Activated CD8-positive, alpha-beta memory T cell treated with anti-CD3 and anti-CD28 coated beads for 4 hours (primary cell): ENCODE results near the gene FAM24B.
"Not testable (repeated sequence)": the region's sequence is repeated elsewhere in the genome, so short reads cannot be mapped to it uniquely, and the experiment has no call there.

Experiments
- DNase-seq, 2 donors: peaks; one replicate each; pipeline ENCODE4 v3.0.0-alpha.2; 2020; ENCODE audit warnings: low read depth in 2 of 2

FAM24B gene

GRCh38 chr10:122859527-122859926 lies 19.9 kb downstream of the FAM24B start:
- DNase-seq: no peak

- DNase-seq: not testable (repeated sequence)
These were observed 21.3 kb downstream of the FAM24B start for GRCh38 chr10:122858042-122858441.

DNA sequence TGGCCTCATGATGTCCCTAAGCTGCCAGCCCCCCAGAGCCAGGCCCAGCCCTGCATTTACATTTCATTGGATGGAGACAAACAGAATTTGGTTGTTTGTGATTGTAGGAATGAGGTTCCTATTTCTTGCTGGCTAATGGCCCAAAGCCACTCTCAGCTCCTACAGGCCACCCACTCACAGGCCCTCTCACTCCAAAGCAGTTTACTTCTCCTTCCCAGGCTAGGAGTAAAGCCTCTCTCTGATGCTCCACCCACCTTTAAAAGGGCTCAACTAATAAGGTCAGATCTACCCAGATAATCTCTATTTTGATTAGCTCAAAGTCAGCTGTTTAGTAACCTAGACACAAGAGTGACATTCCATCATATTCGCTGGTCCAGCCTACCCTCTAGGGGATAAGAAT lies 22.5 kb downstream of the FAM24B start:
- no peak for DNase-seq

- DNase-seq: no peak
These were observed 23.6 kb downstream of the FAM24B start for GRCh38 chr10:122855745-122856144.

DNA sequence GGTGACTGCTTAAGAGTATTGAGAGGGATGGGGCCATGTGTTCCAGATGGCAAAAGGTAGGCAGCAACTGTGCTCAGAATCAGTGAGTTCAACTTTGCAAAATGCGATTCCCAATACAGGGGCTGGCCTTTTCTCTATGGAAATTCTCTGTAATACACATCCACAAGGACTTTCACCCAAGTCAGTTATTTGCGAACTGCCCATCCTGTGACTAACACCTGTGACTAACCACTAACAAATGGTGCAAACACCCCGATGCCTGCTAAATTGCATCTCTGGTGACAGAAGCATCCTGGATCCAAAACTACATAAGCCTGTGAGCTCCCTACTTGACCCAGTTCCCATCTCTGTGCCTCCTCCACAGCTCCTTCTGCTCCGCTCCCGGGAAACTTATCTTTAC lies 24.7 kb downstream of the FAM24B start:
- DNase-seq: no peak

- DNase-seq: no peak
These were observed 25.6 kb downstream of the FAM24B start for GRCh38 chr10:122853665-122854313.

GRCh38 chr10:122852261-122852660 lies 27.1 kb downstream of the FAM24B start:
- DNase-seq: no peak

DNA sequence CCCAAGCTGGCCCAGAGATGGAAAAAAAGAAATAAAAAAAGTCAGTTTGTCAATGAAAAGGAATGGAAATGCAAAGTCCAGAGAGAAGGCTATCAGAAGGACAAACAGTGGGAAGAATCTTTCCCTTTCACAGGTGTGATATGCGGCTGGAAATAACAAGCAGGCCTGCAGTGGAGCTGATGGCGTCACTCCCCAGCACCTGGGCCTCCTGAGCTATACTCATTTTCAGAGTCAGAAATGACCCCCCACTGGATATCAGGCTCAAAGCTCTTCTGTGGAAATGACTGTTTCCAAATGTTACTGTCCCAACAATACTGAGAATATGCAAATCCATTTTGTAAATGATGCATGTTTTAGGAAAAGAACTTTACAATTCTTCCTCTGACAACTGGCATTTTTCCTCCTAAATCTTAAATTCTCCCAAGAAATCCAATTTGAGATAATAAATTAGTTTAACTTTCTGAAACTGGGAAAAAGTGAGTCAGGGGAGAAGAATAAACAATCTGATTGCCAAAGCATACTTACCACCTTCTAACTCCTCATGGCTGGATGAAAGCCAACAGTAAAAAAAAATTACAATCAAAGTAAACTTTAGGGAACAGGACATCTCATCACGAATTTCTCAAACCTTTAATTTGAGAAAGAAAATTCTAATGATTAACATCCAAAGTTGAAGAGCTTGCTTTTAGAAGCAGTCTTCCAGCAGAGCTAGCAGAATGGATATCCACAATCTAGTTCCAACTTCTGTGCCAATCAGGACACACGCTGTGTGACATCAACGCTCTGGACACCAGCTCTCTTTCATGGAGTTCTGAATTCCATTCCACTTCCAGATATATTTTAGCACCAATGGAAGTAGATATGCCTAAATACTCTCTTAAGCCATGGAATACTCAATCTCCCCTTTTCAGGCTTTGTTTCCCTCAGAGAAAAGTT lies 28.4 kb downstream of the FAM24B start:
- no peak for DNase-seq

DNA sequence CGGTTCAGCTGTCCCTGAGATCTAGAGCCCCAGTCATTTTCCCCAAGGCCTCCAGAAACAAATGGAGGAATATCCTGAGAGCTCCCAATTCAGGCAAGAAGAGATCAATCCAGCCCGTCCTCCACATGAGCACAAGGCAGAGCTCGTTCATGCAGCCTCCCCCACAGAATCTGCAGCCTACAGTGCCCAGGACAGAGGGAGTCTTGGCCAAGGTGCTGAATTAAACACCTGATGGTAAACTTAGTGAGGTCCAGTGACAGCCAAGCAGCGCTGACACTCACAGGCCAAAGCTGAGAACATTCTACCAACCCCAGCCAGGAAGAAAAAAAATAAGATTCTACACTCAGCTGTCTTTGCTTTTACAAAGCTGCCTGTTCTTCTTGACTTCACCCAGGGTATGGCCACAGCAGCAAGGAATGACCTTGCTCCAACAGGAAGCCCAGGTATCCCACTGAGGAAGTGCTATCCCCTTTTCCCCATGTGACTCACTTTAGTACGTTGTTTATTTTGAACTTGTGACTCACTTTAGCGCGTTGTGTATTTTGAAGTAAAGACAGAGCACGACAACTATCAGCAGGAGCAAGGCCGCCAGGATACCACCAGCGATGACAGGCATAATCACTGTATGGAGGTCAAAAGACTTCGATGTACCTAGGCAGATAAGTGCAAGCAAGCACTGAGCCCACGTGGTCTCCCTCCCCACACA lies 29.3 kb downstream of the FAM24B start:
- no peak for DNase-seq

GRCh38 chr10:122849090-122849489 lies 30.3 kb downstream of the FAM24B start:
- DNase-seq: no peak

- no peak for DNase-seq
These were observed 31.4 kb downstream of the FAM24B start for GRCh38 chr10:122847782-122848604.

DNA sequence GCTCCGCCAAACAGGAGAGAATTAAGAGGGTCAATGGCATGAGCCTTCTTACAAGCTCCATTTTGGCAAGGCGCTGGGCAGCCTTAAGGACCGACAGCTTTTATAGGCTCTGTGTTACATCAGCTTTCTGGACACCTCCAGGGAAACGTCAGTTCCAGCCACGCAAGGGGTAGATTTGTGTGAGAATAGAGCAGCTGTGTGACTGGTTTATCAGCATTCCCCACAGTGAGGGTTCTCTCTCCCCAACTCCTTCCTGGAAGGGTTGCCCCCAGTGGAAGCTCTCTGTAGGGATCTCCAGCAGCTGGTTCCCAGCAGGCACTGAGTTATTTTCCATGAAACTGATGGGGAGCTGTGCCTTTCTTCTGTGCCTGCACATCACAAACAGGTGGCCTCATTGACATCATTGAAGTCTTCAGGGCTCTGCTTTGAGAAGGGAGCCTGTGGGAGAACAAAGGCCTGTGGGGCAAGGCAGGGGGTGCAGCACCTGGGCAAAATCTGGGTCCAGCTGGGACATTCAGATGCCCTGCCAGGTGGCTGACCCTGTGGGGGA lies 33.5 kb downstream of the FAM24B start, which contains the start of gene CUZD1:
CUZD1 (minus strand) TSS at position 75 of the 550 bp plus-strand sequence; CDS start at position 61, 14 bp downstream.
- DNase-seq: no peak

GRCh38 chr10:122844146-122844545 lies 35.2 kb downstream of the FAM24B start:
- DNase-seq: no peak

- DNase-seq: no peak
These were observed 37.8 kb downstream of the FAM24B start for GRCh38 chr10:122841569-122841968.

GRCh38 chr10:122839505-122839904 lies 39.9 kb downstream of the FAM24B start:
- no peak for DNase-seq

GRCh38 chr10:122838880-122839279 lies 40.5 kb downstream of the FAM24B start:
- no peak for DNase-seq

DNA sequence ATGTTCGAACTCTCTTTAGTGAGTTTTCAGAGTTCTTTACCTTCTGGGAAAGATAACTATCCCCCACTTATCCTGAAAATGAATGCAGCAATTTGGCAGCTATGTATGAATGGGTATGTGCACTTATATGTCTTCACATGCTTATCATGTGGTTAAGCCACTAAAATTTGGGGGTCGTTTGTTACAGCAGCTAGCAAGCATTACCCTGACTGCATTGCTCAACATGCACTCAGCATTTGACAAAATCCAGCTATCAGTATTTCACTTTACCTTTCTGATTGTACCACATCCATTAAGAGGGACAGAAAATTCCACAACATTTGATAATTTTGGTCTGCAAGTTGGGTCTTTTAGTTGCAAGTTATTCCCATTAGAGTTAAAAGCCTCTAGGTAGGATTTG lies 43.5 kb downstream of the FAM24B start:
- no peak for DNase-seq

GRCh38 chr10:122830965-122831353 lies 48.4 kb downstream of the FAM24B start:
- no peak for DNase-seq

GRCh38 chr10:122830273-122830964 lies 49.0 kb downstream of the FAM24B start:
- DNase-seq: no peak

- no peak for DNase-seq
These were observed 49.9 kb downstream of the FAM24B start for GRCh38 chr10:122829454-122829853.
